Activated CD4-positive, alpha-beta T cell treated with anti-CD3 and anti-CD28 coated beads, Interleukin-2, Interleukin-4, amounts not matched to agents 100 ng/mL and 50 ng/mL, durations not matched to agents 16 hours and 8 hours (primary cell): Measurements from ENCODE around the gene MACC1.
A peak's percentile ranks its signal among the peaks of the same experiment; 100 is the strongest.
"Not testable (repeated sequence)": the region's sequence is repeated elsewhere in the genome, so short reads cannot be mapped to it uniquely, and the experiment has no call there.

Experiments used
- DNase-seq: peaks from one replicate; pipeline ENCODE4 v3.0.0-alpha.2; 2020; ENCODE audit warnings: low spot score

Gene MACC1

DNA sequence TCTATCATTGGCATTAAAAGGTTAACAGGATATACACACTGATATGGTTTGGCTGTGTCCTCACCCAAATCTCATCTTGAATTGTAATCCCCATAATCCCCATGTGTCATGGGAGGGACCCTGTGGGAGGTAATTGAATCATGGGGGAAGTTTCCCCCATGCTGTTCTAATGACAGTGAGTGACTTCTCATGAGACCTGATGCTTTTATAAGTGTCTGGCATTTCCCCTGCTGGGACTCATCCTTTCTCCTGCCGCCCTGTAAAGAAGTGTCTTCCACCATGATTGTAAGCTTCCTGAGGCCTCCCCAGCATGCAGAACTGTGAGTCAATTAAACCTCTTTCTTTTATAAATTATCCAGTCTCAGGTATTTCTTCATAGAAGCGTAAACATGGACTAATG lies 9.4 kb downstream of the MACC1 start:
- DNase-seq: not testable (repeated sequence)

GRCh38 chr7:20206104-20206896 lies 10.9 kb downstream of the MACC1 start:
- DNase-seq: no peak

- no peak for DNase-seq
These were observed 13.9 kb downstream of the MACC1 start for GRCh38 chr7:20203316-20203715.

- DNase-seq: no peak
These were observed 15.8 kb downstream of the MACC1 start for GRCh38 chr7:20201380-20201779.

DNA sequence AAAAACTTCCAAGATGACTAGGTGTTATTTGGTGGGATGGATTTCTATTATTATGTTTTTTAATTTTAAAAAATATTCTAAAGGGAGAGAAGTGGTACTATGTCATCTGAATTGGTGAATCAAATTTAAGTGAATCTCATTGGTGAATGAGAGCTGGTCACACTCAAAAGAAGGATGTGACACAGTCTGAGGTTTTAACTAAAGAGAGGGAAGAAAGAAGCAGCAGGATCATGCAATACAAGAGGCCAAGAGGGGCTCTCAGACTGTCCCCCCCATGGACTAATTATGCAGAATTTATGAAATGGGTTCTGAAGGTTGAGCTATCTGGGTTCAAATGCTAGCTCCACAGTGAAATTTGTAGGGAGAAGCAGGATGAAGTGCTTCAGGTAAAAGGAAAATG lies 16.2 kb downstream of the MACC1 start:
- DNase-seq: no peak

DNA sequence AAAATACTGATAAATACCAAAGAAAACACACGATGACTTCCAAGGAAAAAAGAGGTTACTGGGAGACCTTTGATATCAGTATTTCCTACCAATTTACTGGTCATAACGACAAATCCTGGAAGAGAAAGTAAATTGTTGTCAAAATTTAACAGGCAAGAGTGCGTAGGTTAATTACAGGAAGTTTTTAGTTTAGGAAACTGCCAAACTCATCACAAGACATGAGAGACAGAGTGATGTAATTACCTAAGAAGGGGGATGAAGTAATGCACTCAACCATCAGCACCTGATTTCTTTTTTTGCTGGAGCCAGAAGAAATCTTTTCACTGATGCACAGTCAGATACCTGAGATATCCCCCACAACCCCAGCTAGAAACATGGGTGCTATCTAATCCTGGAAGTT lies 16.8 kb downstream of the MACC1 start:
- no peak for DNase-seq

GRCh38 chr7:20199015-20199737 lies 18.0 kb downstream of the MACC1 start:
- peak; percentile 15 for DNase-seq

DNA sequence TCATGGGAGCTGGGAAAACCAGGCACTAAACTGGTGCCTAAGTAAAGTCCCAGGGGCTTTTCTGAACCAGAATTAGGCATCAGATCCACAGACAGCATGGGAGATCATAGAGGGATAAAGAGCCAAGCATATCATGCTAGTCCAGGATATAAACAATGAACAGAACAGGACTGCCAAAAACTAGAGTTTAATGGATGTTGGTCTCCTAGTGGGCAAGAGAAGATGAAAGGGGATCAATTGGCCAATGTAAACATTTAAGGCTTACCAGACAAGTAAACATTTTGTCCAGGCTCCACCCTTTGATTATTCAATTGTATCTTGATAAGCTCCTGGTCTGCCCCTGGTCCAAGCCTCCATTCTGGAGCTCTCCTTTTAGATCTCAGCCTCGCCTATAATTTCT lies 18.9 kb downstream of the MACC1 start:
- no peak for DNase-seq

- DNase-seq: no peak
These were observed 19.3 kb downstream of the MACC1 start for GRCh38 chr7:20197837-20198236.

- no peak for DNase-seq
These were observed 19.9 kb downstream of the MACC1 start for GRCh38 chr7:20197125-20197748.

DNA sequence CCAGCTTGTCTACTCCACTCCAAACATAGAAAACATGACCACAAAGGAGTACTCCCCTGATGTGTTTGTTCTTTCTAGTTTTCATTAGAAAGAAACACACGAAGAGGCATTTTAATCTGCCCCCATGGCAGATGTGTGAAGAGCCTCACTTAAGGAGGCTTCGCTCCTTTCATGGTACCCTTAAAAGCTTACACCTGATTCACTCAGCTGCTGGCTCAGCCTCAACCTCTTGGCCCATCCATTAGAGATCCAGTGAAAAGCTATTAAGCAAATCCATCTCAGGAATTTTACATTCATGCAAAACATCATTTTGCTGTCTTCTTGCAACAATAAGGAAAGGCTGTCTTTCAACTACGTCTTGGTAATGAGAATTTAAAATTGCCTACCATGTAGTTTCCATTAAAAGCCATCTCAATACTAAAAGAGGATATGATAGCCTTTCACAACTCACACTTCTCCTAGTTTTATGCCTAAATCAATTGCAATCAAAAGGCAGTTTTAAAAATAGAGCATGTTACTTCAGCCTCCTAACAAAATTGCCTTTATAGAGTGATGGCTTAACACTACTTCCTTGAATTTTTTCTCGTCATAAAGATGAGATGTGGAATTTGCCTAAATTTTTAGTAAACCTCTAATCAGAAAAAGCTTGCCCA lies 22.7 kb downstream of the MACC1 start:
- no peak for DNase-seq

GRCh38 chr7:20193873-20194272 lies 23.3 kb downstream of the MACC1 start:
- no peak for DNase-seq

GRCh38 chr7:20193242-20193777 lies 23.9 kb downstream of the MACC1 start:
- DNase-seq: no peak

DNA sequence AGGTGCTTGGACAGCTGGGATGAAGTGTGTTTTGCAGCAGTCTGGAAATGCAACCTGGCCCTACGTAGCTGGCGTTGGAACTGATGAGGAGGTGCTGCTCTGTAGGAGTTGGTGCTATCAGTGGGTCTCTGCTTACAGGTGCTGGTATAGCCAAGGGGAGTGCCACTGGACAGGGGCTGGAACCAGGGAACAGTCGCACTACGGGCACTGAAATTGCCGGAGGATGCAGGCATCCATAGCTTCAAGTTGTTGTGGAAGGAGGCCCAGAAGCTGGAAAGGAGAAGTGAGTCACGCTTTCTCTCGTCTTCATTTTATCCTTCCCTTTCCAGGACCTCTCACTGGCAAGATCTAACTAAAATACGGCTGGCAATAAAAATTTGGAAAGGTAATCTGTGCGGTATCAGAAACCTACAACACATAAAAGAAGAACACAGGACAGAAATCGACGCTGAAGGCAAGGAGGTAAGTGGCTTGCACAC lies 25.8 kb downstream of the MACC1 start:
- no peak for DNase-seq

DNA sequence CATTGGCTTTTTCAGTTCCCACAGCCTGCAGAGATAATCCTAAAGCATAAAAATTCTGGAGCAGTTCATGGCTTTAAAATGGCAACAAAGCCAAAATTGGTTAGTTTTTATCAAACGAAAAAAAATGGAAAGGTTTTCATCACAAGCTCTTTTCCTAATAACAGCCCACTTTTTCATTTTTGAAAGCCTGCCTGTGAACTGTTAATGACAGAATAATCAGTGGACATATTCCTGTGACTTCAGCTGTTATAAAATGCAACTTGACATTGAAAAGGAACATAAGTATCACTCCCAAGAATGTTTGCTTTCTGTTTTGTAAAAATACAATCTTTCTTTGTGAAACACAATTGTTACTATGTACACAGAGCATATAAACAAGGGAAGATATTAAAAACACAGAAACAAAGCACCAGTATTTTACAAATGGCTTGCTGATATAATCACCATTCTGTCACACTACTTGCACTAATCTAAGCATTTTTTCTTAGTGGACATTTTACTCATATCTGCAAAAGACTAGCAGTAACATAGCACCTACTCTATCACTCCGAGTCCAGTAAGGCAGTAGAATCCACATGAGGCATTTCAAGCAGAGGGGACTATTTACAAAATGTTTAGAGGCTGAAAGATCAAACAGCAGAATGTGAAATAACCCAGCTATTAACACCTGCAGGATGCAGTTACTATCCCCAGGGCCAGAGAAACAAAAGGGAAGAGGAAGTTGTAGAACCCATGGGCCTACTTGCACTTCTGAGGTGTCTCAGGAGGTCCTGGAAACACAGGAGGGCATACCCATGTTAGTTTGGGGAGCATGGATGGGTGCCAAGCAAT lies 26.4 kb downstream of the MACC1 start:
- DNase-seq: no peak

DNA sequence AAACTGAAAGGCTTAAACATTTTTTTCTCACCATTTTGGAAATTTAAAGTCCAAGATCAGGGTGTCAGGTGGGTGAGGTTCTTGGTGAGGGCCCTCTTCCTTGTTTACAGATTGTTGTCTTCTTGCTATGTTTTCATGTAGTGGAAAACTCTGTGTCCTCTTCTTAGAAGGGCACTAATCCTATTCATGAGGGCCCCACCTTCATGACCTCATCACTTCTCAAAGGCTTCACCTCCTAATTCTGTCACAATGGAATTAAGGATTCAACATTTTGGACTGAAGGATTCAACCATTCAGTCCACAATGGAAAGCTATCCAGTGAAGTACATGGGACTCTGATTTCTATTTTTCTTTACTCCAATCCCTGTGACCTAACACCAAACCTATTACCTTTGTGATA lies 27.3 kb downstream of the MACC1 start:
- DNase-seq: no peak

- no peak for DNase-seq
These were observed 28.6 kb downstream of the MACC1 start for GRCh38 chr7:20188567-20188966.

- DNase-seq: not testable (repeated sequence)
These were observed 29.3 kb downstream of the MACC1 start for GRCh38 chr7:20187850-20188249.

DNA sequence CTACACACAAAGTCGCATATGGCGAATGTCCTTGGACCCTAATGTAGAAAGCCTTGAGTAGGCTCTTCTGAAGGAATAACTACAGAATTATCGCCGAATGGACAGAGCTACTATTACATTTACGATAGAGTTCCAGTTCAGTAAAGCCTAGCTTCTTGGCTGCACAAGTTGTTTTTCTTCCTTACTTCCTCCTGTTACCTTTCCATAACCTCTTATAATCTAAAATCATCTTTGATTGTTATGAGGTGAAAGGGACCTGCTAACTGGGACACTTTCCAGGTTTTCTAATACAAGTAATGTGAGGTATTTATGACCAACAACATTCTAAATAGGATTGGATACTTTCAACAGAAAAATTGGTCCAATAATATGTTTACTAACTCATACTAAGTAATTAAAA lies 31.2 kb downstream of the MACC1 start:
- no peak for DNase-seq

GRCh38 chr7:20183086-20183485 lies 34.1 kb downstream of the MACC1 start:
- DNase-seq: no peak

- DNase-seq: no peak
These were observed 40.5 kb downstream of the MACC1 start for GRCh38 chr7:20176578-20177242.
